GM19468 (cell line): ENCODE results near the gene R3HCC1L.

Experiments used
- ATAC-seq: cut with Tn5 transposase; IDR thresholded peaks from one replicate; pipeline ENCODE4 v1.9.1; 2021; ENCODE audit warnings: mild to moderate bottlenecking, moderate library complexity, moderate number of reproducible peaks; ENCODE audit not compliant: unreplicated experiment; ENCODE audit errors: extremely low read depth

The R3HCC1L gene

DNA sequence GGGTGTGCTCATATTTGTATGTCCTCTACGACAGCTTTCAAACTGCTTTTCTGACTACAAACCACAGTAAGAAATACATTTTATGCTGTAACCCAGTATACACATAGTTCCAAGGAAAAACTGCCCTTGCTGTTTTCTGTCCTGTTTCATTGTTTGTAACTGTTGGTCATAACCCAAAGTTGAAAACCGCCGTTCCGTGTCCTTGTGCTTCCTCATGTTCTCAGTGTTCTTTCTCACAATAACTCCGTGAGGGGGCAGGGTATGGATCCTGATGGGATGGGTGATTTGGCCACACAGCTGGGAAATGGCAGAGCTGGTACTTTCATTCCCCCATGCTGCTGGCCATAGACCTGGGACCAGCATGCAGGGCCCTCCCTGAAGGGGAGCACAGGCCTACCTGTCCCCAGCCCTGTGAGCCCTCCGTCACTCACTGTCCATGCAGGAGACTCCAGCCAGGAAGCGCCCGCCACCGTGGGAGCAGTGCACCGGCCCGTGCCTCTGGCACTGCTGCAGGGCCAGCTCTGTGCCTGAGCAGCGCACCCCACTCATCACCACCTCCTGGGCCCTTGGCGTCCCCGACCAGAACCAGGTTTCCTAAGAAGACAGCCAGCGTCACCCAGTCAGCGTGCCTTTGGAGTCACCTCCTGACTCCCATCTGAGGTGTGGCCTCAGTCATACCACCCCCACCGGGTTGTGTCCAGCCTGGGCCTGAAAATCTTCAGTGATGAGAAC lies 120.9 kb downstream of the R3HCC1L start:
- ATAC-seq, result no peak

DNA sequence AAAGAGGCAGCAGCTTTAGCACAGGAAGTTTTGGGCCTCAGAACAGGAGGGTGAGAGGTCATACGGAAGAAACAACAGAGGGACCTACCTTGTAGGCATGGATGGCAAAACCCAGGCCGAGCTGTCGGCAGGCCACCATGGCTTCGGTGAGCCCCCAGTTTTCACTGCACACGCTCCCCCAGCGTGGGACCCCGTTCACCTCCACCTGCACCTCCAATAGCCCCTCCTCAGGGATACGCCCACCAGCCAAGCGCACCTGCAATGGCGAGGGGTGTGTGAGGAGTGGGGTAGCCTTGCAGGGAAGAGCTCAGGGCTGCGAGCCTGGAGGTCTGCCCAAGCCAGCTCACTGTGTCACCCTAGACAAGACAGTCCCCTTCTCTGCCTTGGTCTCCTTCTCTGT lies 122.2 kb downstream of the R3HCC1L start:
- no peak for ATAC-seq

DNA sequence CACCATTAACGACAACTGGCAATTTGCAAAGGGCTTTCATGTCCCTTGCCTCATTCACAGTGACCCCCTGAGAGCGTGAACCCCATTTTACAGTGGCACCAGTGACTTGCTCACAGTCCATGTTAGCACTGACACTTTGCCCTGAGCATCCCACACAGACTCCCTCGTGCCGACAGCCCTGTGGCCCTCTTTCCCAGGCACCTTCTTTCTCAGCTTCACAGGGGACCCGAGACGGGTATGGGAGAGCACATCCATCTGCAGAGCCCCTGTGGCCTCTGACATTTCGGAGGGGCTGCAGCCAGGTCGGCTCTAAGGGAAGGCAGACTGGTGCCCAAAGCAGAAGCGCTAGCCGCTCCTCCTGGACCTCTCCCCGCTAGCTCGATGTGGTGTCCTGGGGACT lies 122.7 kb downstream of the R3HCC1L start:
- ATAC-seq, result no peak

DNA sequence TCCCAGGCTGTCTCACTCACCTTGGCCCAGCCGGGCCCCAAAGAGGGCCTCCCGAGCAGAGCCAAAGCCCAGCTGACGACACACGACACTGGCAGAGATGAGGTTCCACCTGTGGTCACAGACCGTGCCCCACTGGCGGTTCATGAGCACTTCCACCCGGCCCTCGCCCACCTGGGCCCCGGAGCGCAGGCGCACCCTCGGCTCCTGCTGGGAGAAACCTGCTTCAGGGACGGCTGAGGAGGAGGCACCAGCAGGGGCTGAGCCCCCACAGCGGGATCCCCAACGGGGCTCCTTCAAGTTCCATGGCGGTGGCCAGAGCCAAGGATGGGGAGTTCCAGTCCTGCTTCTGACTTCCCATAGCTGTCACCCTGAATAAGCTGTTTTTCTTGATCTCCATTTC lies 123.5 kb downstream of the R3HCC1L start:
- no peak for ATAC-seq

DNA sequence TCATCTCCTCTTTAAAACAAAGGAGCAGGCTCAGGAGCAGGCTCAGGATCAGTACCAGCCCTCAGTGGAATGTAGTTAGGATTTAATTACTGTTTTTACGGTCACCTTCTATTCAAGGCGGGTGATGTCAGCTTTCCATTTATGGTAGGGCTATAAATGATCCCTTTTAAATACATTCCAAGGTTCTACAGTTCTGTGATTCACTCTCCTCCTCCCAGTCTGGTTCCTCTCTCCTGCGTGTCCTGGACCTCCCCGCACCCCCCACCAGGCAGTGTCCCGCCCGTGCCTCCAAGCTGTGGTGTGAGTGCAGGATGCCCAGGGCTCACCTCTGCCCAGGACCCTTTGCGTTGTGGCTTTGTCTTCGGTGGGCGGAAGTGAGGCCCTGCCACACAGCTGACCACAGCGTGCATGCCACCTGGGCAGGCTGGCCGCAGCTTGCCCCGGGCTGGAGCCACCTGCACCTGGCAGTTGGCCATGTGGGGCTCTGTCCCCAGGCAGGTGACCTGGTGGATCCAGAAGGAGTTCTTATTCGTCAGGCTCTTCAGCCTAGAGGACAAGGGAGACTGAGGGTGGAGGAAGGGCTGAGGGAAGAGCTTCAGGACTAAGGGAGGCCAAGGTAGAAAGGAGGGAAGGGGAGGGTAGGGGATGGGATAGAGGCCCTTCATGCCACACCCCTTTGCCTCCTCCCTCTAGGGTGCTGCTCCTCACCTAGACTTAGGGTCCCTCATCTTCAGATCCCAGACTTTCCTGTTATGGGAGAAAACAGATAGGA lies 124.4 kb downstream of the R3HCC1L start:
- ATAC-seq, result no peak

DNA sequence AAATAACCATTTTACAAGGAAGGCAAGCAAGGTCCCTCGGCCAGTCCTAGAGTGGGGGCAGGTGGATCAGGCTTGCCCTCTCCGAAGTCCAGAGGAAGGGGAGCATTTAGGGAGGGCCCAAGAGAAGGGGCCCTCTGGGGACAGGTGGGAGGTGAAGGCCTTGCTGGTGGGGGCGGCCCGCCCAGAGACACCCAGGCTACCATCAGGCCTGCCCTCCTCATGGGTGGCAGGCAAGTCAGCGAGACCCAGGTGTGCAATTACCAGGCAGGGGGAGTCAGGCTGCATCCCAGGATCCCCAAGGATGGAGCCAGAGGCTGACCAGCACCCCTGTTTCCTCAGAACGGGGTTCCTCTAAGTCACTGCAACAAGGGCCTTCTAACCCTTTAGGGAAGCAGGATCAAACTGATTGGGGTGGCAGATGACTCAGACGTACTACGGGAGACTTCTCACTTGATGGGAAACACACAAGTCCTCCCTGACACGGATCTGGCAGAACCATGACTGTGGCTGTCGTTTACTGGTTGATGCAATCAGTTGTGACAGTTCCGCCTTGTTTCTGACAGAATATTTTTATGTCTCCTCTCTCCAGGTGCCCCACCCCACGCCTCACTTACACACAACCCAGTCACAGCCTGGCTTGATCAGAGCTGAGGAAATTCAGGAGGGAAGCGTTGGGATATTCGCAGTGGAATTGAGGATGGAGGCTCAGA lies 125.3 kb downstream of the R3HCC1L start:
- no peak for ATAC-seq

DNA sequence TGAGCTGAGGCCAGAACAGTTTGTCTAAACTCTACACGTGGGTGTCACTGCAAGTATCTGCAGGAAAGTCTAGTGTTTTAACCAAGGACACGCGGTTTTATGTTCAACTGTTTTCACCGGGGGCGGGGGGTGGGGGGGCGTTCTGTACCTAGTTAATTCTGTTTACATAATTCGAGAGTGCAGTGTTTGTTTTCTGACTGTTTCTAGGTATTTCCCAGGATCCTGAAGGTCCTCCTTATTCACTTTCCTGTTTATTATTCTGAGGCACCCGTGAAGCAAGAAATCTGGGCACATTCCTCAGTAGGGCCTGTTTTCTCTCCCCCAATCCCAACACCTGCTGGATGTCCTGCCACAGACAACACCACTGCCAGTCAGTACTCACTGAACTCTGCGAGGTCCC lies 125.9 kb downstream of the R3HCC1L start:
- ATAC-seq, result no peak

DNA sequence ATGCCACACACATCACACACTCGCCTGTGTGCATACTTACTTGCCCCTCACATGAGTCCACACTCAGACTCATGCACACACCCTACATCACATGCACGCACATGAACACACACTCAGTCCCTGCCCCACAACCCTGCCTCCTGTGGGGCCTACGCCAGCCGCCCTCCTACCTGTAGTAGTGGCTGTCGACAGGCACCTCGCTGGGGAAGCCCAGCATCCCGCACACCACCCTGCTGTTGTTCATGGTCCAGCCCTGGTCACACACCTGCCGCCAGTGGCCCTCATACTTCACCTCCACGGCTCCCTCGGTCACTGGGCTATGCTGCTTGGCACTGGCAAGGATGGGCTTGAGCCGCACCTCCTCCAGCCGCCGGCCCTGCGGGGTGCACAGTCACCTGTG lies 126.3 kb downstream of the R3HCC1L start:
- ATAC-seq, result no peak

DNA sequence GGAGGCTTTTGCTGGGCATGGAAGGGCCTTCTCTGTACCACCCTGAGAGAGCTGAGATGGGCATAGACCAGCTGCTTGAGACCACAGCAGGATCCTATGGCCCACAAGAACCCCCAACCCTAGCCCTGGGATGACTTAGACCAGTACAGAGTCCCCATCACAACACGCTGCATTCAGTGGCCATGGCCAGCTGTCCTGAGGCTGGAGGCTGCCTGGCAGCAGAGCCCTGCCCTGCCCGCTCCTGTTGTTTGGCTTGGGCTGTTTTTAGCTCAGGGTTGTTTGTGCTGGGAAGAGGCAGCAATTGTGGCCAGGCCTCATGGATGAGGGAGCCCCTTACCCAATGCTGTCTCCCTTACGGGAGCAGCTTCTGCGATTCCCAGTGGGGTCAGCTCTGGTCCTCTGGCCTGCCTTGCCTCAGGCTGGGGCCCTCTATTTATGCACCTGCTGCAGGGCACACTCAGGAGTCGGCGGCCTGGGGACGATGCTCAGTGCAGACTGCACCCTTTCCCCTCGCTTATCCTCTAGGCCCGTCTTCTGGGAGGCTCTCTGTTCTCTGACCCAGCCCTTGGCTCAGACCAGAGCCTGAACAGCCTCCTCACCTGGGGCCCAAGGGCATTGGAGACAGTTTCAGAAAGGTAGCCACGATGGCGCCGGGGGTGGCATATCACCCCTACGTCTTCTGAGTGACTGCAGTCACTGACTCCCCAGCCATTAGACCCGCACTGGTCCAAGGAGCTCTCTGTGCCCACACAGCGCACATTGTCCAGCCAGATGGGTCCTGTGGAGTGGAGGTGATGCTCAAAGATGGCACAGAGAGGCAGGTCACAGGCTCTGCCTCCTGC lies 127.2 kb downstream of the R3HCC1L start:
- no peak for ATAC-seq

DNA sequence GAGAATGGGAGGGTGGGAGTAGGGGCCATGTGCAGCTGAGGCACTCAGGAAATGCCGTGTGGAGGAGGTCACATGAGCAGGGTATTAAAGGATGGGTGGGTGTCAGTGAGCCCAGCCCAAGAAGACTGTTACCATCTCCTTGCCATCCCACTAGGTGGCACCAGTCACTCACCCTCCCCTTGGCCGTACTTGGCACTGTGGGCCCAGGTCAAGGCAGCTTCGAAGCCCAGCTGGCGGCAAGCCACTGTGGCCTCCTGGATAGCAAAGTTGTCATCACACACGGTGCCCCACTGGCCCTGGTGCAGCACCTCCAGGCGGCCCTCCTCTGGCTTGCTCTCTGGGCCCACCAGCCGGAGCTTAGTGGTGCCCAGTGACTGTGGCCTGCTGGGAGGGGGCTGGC lies 128.1 kb downstream of the R3HCC1L start:
- ATAC-seq, result no peak

DNA sequence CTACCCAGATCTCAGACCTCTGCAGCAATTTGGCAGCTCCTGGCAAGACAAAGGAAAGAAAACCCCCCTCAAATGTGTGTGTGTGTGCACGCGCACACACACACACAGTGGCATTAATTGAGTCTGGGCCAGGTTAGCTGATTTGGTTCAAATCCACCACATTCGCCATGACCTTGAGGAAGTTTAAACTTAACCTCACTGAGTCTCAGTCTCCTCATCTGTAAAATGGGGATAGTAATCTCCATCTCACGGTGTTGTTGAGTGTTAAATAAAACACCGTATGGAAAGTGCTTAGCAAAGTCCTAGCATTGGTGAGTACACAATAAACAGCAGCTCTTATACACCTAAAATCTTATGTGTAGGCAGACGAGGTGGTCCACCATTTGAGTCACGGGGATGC lies 128.6 kb downstream of the R3HCC1L start:
- no peak for ATAC-seq

DNA sequence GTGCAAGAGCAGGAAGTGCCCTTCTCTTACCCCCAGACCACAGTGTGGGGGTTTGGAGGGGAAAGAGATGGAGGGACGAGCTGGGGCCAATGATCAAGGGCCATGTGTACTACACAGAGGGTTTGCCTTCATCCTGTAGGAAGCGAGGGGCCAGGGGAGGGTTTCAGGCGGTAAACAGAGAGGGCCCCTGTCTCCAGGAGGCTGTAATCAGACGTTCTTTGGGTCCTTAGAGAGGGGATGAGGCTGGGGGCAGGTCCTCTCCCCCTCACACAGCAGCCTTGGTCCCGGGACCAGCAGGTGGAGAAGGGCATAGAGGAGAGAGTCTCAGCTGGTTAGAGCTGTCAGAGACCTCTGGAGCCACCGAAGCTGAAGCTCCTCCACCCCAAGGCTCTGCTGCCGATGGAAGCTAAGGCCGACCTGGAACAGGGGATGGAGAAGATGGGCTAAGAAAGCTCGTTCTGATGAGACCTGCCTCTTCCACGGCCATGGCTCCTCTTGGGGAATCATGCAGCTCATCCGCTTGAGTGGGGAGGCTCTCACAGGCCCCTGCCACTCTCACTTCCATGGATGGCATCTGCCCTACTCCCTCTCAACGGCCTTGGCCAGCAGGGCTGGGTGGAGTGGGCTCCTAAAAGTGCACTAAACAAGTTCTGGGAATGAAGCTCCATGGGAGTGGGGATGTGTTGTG lies 130.1 kb downstream of the R3HCC1L start:
- ATAC-seq, result no peak

DNA sequence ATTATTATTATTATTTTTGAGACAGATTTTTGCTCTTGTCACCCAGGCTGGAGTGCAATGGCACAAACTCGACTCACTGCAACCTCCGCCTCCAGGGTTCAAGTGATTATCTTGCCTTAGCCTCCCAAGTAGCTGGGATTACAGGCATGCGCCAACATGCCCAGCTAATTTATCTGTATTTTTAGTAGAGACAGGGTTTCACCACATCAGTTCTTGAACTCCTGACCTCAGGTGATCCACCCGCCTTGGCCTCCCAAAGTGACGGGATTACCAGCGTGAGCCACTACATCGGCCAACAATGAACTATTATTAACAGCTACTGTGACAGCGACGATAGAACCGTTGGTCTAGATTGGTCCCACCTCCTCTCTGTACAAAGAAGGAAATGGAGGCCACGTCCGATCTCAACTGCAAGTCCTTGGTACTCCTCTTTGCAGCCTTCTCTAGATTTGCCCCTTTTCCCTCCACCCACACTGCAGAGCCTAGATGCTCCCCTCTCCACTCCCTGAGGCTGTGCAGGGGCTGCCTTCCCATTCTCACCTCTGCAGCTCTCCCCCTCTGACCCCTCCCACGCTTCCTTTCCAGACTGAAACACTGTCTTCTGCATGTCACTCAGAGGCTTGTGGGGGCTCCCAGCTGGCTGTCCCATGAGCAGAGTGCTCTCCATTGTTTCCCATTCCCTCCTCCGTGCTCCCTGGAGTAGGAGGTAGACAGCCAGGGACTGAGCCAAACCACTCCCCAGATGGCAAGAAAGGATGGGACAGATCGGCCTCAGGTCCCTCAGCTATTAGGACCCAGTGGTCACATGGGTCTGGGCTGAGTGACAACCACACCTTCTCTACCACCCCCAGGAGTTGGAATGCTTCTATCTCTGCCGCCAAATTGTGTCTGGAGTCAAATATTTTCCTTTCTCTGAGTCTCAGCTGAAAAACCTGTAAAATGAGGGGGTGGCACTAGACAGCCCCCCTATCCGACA lies 131.2 kb downstream of the R3HCC1L start:
- no peak for ATAC-seq

DNA sequence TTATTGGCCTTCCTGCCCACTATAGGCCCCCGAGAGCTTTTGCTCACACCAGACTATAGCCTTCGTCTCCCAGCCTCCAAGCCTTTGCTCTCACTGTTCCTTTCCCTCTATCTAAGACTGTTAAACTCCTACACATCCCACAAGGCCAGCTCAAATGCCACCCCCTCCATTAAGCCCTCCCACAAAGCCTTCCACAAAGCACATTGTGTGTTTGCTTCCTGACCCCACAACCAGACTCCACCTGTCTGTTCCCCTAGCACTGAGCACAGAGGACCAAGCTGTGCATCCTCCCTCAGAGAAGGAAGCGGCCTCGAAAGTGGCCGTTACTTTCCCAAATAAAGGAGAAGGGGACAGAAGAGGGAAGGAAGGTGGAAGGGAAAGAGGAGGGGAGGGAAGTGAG lies 132.2 kb downstream of the R3HCC1L start:
- ATAC-seq, result no peak

DNA sequence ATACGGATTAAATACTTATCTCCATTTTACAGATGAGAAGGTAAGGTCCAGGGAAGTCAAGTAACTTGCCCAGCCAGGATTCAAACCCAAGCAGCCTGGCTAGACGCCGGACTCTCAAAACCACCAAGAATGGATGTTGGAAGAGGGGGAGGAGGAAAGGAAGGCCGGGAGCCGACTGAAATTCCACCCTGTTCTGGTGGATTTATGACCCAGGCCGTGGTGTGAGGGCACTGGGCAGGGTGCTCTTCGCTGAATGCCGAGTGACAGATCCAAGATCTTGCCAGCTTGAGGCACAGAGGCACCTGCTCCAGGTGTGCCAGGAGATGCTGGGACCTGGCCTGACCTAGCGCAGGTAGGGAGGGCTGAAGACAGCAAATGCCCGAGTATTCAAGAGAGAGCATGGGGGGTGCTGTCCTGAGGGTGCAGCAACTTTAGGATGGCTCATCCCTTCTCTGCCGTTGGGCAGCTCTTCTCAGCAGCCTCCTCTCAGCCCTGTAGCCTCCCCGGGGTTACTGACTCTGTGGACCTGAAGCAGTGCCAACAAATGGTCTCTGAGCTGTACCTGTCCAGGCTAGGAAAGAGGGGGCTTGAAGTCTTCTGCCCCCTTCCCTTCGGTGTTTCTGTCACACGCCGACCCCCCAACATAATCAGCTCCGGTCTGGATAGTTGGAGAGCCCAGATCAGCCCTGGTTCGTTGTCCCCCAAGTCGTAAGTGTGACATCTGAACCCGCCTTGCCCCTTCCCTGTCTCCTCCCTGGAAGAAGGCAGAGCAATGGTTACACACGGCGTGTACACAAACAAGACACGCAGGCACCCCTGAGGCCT lies 132.8 kb downstream of the R3HCC1L start:
- ATAC-seq, result no peak

DNA sequence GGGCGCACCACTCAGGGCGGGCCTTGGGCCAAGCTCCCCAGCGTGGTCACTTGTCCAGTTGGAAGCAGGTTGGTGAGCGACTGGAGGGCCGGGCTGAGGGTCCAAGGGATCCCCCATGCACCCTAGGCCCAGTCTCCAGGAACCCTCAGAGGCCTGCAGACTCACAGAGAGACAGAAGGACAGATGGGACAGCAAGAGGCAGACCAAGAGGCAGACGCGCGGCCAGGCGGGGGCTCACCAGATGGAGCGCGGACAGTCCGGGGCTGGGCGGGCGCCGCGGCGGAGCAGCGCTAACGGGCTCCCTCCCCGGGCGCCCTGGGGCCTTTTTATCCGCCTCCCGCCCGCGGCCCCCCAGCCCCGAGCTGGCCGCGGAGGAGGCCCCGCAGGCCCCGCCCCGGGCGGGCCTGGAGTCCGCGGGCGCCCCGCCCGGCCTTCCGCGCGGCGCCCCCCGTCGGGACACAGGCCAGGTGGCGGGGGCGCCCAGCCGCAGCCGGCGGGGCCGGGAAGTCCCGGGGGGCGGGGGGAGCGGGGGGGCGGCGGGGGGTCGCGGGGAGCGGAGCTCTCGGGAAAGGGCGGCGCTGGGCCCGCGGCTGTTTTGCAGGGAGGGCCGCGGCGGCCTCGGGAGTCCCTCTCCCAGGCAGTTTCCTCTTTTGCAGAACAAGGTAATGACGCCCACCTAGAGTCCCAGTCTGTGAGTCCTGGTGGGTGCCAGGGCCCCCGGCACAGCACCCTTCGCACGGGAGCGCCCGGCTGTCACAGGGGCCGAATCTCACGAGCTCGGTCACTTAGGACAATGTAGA lies 133.6 kb downstream of the R3HCC1L start, which contains the start of gene LOXL4:
LOXL4 (minus strand) TSS at position 301 of the 800 bp plus-strand sequence. CDS start 5,175 bp downstream, outside the sequence.
- ATAC-seq, result no peak
